Measurements from ENCODE around the gene GAB2.
"Not testable (repeated sequence)": the region's sequence is repeated elsewhere in the genome, so short reads cannot be mapped to it uniquely, and the experiment has no call there.

Gene GAB2

DNA sequence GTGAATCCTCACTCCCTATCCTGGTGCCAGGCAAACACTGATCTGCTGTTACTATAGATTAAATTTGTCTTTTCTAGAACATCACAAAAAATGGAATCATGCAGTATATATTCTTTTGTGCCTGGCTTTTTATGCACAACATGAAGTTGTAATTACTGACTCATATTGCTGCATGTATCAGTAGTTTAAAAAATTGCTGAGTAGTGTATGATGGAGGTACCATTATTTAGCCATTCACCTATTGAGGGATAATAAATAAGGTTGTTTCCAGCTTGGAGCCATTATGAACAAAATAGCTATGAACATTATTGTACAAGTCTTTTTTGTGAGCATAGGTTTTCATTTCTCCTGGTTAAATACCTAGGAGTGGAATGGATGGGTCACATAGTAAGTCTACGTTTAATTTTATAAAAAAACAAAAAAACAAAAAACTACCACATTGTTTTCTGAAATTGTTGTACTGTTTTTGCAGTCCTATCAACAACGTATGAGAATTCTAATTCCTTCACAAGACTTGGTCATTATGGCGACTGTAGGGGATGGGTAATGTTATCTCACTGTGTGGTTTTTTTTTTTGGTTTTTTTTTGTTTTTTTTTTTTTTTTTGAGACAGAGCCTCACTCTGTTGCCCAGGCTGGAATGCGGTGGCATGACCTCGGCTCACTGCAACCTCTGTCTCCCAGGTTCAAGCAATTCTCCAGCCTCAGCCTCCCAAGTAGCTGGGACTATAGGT lies 117.3 kb downstream of the GAB2 start:
- no peak for DNase-seq
- H3K36me3 ChIP-seq: no peaks in the 10 kb centered on the region

DNA sequence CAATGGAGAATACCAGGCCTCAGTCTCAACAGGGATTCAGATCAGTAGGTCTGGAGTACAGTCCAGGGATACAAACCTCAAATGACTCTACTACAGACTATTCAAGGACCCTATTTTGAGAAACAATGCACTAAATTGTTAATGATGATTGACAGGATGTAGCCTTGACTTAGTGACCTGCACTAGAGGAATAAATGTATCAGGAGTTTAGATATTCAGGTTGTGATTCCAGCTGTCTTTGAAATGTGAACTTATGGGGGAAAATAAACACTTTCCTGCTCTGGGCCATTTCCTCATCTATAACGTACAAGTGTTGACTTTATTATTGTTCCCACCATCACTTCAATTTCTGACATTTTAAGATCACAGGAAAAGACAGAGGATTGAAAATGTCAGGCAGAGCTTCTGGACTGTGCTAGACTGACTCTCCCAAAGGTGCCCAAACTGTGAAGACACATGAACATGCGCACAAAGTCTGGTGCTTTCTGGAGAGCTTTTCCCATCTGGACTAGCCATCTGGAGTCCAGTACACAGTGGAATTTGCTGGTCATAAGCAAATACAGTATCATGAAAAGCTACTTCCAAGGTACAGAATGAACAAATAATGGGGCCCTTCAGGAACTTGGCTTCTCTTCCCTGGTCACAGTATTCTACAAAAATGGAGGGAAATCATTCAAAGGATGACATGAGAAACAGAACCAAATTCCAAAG lies 118.5 kb downstream of the GAB2 start:
- H3K36me3 ChIP-seq: no peaks in the 10 kb centered on the region

More for the DNA sequence above, 117.3 kb downstream of the GAB2 start:
- no peak overlapping the region for H3K4me3 ChIP-seq (ENCODE audit: low read depth, low read length)
- no peaks in the 10 kb centered on the region for H3K9me3 ChIP-seq
- H3K4me1 ChIP-seq: peaks cover 4% of the 10 kb centered on the region
- H3K27me3 ChIP-seq: no peaks in the 10 kb centered on the region
- TF ChIP-seq, protein P1, sequence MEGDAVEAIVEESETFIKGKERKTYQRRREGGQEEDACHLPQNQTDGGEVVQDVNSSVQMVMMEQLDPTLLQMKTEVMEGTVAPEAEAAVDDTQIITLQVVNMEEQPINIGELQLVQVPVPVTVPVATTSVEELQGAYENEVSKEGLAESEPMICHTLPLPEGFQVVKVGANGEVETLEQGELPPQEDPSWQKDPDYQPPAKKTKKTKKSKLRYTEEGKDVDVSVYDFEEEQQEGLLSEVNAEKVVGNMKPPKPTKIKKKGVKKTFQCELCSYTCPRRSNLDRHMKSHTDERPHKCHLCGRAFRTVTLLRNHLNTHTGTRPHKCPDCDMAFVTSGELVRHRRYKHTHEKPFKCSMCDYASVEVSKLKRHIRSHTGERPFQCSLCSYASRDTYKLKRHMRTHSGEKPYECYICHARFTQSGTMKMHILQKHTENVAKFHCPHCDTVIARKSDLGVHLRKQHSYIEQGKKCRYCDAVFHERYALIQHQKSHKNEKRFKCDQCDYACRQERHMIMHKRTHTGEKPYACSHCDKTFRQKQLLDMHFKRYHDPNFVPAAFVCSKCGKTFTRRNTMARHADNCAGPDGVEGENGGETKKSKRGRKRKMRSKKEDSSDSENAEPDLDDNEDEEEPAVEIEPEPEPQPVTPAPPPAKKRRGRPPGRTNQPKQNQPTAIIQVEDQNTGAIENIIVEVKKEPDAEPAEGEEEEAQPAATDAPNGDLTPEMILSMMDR (IDR thresholded peaks at IDR 0.05; ENCODE audit: low read depth, low read length): no peak

DNA sequence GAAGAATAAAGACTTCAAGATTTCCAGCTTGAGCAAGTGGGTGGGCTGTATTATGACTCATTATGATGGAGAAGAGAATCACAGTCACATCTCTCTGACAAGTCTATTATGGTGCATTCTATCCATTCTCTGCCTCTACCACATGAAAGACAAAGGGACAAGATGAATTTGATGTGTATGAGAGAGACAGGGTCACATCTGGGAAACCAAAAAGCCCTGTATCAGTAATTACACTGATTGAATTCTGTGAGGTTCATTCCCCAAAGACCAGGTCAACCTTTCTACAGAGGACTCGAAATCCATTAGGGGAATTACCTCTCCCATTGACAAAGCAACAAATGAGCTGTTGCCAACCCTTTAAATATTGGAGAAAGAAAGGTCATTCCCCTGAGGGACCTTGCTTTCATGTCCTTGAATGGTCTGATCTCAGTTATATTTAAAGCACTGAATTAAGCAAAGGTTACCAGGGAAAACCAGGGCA lies 119.3 kb downstream of the GAB2 start:
- TF ChIP-seq, protein P1 (IDR thresholded peaks at IDR 0.05; ENCODE audit: low read depth, low read length): no peak
- no peak for DNase-seq

More for the DNA sequence above, 118.5 kb downstream of the GAB2 start:
- Histone ChIP-seq H3K4me1 (peaks cover 4% of the 10 kb centered on the region), H3K27me3 (no peaks in the 10 kb centered on the region), H3K9me3 (no peaks in the 10 kb centered on the region), H3K4me3 (ENCODE audit: low read depth, low read length) (no peak overlapping the region)
- TF ChIP-seq, protein P1 (IDR thresholded peaks at IDR 0.05; ENCODE audit: low read depth, low read length): no peak
- no peak for DNase-seq

DNA sequence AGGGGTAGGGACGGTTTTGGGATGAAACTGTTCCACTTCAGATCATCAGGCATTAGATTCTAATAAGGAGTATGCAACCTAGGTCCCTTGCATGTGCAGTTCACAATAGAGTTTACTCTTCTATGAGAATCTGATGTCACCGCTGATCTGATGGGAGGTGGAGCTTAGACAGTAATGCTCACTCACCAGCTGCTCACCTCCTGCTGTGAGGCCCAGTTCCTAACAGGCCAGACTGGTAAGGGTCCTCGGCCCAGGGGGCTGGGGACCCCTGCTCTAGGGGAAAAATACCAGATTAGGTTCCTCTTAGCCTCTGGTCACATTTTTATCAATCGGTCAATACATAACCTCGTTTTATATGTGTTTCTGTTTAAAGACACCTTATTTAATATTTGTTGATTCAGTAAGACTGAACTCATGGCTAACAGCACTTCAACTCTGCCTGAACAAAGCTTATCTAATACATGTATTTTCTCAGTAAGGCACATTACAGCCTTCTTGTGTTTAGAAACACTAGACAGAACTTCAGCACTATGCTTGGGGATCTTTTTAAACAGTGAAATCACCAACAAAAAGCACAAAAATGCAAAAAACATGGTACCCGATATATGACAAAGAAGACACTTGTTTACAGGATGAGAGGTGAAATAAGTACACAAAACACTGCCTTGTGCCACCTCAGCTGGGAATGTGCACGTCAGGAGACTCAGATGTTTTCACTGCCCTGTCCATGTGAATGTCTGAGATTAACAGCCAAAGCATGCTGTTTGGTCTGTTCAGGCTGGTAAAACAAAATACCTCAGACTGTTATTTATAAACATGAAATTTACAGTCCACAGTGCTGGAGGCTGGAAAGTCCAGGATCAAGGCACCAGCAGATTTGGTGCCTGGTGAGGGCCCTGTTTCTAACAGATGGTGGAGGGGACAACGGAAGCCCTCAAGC lies 121.4 kb downstream of the GAB2 start:
- TF ChIP-seq, protein P1 (IDR thresholded peaks at IDR 0.05; ENCODE audit: low read depth, low read length): no peak
- Histone ChIP-seq H3K4me1 (peaks cover 4% of the 10 kb centered on the region), H3K4me3 (ENCODE audit: low read depth, low read length) (no peak overlapping the region)

More for the DNA sequence above, 119.3 kb downstream of the GAB2 start:
- no peak overlapping the region for H3K4me3 ChIP-seq (ENCODE audit: low read depth, low read length)
- H3K9me3 ChIP-seq: no peaks in the 10 kb centered on the region
- no peaks in the 10 kb centered on the region for H3K36me3 ChIP-seq
- peaks cover 4% of the 10 kb centered on the region for H3K4me1 ChIP-seq
- no peaks in the 10 kb centered on the region for H3K27me3 ChIP-seq

GRCh38 chr11:78295347-78295746 lies 122.3 kb downstream of the GAB2 start:
- no peaks in the 10 kb centered on the region for H3K36me3 ChIP-seq
- no peaks in the 10 kb centered on the region for H3K9me3 ChIP-seq
- peaks cover 4% of the 10 kb centered on the region for H3K4me1 ChIP-seq
- DNase-seq: no peak
- no peaks in the 10 kb centered on the region for H3K27me3 ChIP-seq
- TF ChIP-seq, protein P1 (IDR thresholded peaks at IDR 0.05; ENCODE audit: low read depth, low read length): no peak
- no peak overlapping the region for H3K4me3 ChIP-seq (ENCODE audit: low read depth, low read length)

More for the DNA sequence above, 121.4 kb downstream of the GAB2 start:
- no peaks in the 10 kb centered on the region for H3K9me3 ChIP-seq
- DNase-seq: no peak
- H3K27me3 ChIP-seq: no peaks in the 10 kb centered on the region
- H3K36me3 ChIP-seq: no peaks in the 10 kb centered on the region

GRCh38 chr11:78294100-78294499 lies 123.5 kb downstream of the GAB2 start:
- H3K9me3 ChIP-seq; H3K36me3 ChIP-seq; H3K4me3 ChIP-seq (ENCODE audit: low read depth, low read length); DNase-seq; H3K27me3 ChIP-seq; H3K4me1 ChIP-seq: not testable (repeated sequence)
